ENCODE results near the gene KMT2C.

DNA sequence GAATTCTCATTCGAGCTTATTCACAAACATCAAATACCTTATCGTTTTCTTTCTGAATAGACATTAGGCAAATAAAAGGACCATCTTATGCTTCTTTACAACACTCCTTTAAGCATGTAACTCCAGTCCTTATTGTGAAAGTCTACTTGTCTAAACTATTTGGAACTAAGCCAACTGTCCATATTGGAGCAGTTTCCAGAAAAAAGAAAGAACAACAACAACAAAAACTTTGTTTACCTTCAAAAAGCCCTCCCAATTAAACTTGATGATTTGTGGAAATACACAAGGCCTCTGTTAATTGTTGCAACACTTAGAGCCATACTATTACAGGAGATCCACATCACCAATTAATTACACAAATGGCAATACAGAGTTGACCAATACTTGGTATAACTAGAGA lies 246.7 kb downstream of the KMT2C start:
- TF ChIP-seq CTCF (IDR thresholded peaks at IDR 0.05; ENCODE audit: low read depth, low read length) (no peak), EZH2phosphoT487 (IDR thresholded peaks at IDR 0.05; ENCODE audit: low read depth) (no peak)

Measured in OCI-LY3 (cell line).